GM04503 (cell line): ENCODE measurements around the gene RNF115.
"Not testable (repeated sequence)": the region's sequence is repeated elsewhere in the genome, so short reads cannot be mapped to it uniquely, and the experiment has no call there.

Source experiments
- DNase-seq: peaks from one replicate; pipeline ENCODE4 v3.0.0-alpha.2; 2012; ENCODE audit warnings: low read depth

Gene RNF115

DNA sequence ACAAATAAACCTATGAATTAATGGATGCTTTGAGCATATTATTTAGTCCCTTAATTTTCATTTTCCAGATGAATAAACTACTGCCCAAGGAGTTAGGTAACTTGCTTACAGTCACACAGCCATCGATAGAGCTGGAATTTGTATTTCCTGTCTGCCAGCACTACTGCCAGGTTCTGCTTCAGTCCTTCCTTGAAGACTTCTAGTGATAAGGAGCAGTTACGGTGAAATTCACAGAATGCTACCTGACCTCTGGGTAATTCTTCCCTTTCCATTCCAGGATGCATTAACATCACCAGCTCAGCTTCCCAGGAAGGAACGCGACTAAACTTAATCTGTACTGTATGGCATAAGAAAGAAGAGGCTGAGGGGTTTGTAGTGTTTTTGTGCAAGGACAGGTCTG, 93.4 kb downstream of the RNF115 start:
- no peak for DNase-seq

GRCh38 chr1:145729666-145730436, 94.0 kb downstream of the RNF115 start:
- DNase-seq, result no peak

DNA sequence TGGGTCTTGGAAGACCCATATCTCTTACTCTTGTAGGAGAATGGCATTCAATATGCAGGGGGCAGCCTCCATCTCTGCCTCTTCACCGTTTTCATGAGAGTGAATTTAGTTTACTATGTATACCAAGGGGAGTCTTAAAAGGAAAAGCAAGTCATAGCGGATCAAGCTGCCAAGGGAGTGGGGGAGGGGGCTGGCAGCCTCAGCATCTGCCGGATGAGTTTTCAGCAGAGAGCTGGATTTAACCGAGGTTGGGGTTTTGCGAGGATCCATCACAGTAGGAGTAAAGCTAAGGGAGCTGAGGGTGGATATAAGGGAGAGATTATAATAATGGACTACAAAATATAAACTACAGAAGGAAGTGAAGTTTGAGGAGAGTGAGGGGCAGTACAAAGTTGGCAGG, 94.7 kb downstream of the RNF115 start:
- DNase-seq, result no peak

DNA sequence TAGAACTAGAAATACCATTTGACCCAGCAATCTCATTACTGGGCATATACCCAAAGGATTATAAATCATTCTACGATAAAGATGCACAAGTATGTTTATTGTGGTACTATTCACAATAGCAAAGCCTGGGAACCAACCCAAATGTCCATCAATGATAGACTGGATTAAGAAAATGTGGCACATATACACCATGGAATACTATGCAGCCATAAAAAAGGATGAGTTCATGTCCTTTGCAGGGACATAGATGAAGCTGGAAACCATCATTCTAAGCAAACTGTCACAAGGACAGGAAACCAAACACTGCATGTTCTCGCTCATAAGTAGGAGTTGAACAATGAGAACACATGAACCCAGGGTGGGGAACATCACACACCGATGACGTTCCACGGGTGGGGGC, 97.7 kb downstream of the RNF115 start:
- not testable (repeated sequence) for DNase-seq

- DNase-seq, result no peak
Observed at GRCh38 chr1:145720878-145721671, 102.8 kb downstream of the RNF115 start.

DNA sequence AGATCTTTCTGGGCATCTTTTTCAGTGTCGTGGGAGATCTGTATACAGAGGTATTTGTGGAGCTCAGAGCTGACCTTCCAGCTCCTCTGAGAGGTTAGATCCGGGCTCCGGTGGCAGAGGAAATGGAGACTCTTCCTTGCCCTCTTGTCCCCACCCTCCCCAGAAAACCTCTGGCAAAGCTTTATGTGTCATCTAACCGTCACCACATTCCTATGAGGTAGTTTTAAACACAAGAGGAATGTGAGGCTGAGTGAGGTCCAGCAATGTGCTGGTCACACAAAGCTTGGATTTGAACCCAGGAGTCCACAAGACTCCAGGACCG, 103.4 kb downstream of the RNF115 start:
- DNase-seq, result peak; percentile 75

GRCh38 chr1:145719230-145720079, 104.4 kb downstream of the RNF115 start, which contains the start of gene CD160:
TSS of gene CD160 (plus strand) at chr1:145719499. CDS start at chr1:145728328, 8,829 bp downstream.
- DNase-seq, result no peak

- DNase-seq, result not testable (repeated sequence)
Observed at GRCh38 chr1:145718465-145718864, 105.4 kb downstream of the RNF115 start.

- no peak for DNase-seq
Observed at GRCh38 chr1:145717833-145718232, 106.1 kb downstream of the RNF115 start.

- DNase-seq, result no peak
Observed at GRCh38 chr1:145716641-145717345, 107.1 kb downstream of the RNF115 start.

DNA sequence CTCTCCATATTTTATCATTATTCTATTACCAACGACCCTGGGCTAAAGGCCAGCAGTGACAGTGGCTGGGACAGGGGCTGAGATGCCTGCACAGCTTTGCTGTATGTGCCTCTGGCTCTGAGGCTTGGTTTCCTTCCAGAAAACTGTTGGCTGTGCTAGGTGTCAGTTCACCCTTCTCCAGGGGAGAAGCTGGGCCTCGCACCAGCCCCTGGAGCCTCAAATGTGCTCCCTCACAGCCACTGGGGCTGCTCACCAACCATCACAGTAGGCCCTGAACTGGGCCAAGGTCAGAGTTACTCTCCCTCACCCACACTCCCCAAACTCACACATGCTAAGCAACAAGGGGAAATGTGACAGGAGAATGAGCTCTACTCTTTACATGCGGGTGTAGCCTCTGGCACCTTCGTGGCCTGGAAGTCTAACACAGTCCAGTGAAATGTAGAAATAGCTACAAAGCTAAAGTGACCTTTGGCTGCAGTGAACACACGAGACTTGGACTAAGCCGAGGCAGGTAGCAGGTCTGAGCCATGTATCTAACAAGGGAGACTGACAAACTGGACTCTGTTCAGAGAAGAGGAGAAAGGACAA, 109.3 kb downstream of the RNF115 start:
- DNase-seq, result no peak

GRCh38 chr1:145711213-145711651, 112.7 kb downstream of the RNF115 start:
- no peak for DNase-seq

GRCh38 chr1:145710291-145711027, 113.4 kb downstream of the RNF115 start:
- no peak for DNase-seq

DNA sequence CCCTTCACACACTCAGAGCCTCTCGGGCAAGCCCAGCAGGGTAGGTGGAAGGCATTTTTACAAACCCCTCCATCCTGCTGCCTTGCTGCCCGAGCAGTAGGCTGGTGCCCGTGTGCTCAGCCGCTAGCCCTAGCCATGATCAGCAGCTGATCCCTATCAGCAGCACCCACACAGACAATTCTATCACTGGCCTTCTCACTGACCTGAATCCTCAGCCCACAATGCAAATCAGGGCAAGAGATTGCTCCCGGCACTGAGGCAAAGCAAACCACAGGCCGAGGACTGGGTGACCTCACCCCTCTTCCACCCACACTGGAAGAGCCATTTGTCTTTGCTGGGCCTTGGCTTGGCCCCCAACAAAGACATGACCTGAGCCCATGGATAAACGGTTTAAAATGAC, 115.8 kb downstream of the RNF115 start:
- no peak for DNase-seq

DNA sequence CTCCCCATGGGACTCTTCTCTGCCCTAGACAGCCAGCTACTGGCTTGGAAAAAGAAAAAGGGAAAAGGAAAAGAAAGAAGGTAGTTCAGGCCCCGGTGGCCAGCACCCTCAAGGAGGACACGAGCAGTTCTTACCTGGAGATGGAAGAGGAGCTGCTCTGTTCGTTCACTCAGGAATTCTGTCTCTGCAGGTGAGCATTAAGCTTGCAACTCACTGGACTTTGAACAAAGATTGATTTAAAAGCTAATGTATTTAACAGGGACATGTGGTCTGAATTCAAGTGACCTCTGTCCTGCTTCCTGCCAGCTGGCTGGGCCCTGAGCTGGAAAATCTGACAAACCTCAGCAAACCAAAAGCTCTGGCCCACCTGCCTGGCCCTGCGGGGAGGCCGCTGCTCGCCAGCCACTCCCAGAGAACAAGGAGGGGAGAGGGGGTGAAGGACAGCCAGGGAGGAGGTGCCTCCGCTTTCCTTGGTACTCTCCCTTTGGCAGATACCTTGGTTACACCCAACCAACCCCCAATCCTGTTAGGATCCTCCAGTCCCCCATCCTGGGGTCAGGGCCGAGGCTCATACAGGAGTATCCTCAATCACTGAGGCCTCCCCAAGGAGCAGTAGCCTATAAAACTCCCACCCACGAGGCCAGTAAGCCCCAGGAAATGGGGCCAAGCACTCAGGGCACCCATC, 116.6 kb downstream of the RNF115 start, which contains the start of gene PDZK1:
Gene PDZK1, minus strand, starts transcription at position 186 of the 685 bp plus-strand sequence. CDS start 19,347 bp downstream, outside the sequence.
- no peak for DNase-seq

DNA sequence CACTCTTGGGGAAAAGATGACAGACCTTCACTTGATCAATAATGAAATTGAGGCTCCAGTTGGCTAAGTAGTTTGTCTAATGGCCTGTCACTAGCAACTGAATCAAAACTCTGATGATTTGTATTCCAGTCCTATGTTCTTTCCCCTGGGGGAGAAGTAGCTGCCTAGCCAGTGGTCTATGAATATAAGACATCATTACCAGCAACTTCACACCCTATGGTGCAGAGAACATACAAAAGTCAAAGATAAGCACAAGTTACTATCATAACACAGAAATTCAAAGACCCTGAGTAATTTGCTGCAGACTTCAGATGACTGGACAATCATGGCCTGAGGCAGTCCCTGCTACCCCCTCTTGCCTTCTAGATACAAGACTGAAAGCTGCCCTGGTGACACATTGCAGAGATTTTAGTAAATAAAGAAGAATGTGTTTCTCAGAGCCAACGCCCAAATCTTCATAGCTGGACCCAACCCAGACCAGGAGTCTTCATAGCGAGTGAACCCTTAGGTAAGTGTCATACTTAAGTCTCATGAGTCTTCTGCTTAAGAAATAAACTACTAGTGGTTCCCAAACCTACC, 117.7 kb downstream of the RNF115 start:
- no peak for DNase-seq

- no peak for DNase-seq
Observed at GRCh38 chr1:145705622-145706021, 118.3 kb downstream of the RNF115 start.

GRCh38 chr1:145702826-145703225, 121.1 kb downstream of the RNF115 start:
- DNase-seq, result no peak

DNA sequence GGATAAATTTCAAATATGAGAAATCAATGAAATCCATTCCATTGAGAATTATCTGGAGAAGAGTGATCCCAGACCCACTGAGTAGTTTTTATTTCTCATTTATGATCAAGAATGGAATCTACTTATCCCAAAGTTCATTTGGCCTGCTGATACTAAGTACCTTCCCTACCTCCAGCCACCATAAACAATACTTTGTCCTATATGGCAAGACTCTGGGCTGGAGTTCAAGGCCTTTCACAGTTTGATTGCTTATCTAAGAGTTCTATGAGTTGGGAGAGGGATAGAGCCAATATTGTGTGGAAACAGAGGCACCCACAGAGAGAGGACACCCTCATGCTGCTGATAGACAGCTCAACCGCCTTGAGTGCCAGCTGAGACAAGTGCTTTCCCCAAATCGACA, 121.8 kb downstream of the RNF115 start:
- no peak for DNase-seq
